GM12801 (cell line): ENCODE data around the gene SNX19.

Experiments
- CTCF ChIP-seq: IDR thresholded peaks from one replicate; pipeline ENCODE4 v1.5.1; 2011; ENCODE audit warnings: control low read depth; ENCODE audit not compliant: insufficient read length; ENCODE audit errors: extremely low read depth

The SNX19 gene

GRCh38 chr11:130871616-130872015, 44.7 kb downstream of the SNX19 start:
- no peak for TF ChIP-seq CTCF

GRCh38 chr11:130868721-130869390, 47.4 kb downstream of the SNX19 start:
- TF ChIP-seq CTCF = no peak

- TF ChIP-seq CTCF = no peak
Measured at GRCh38 chr11:130868086-130868710, 48.1 kb downstream of the SNX19 start.

GRCh38 chr11:130866831-130867230, 49.4 kb downstream of the SNX19 start:
- no peak for TF ChIP-seq CTCF

GRCh38 chr11:130865774-130866114, 50.5 kb downstream of the SNX19 start:
- no peak for TF ChIP-seq CTCF

GRCh38 chr11:130865091-130865773, 51.0 kb downstream of the SNX19 start:
- TF ChIP-seq CTCF = no peak

- TF ChIP-seq CTCF = no peak
Measured at GRCh38 chr11:130861902-130862860, 54.1 kb downstream of the SNX19 start.
